HL-60 (cell line): ENCODE measurements around the gene ACSL6.

Experiments
- DNase-seq, 2 experiments: peaks; one replicate each; pipeline ENCODE4 v3.0.0-alpha.2; 2010 to 2020; ENCODE audit warnings: low read depth in 1 of 2, low spot score in 1 of 2
- H3K27ac ChIP-seq: fragments of 250-450 bp; sonication (Bioruptor Pico); replicated peaks from 2 replicates; pipeline ENCODE4 v1.5.1; 2020; ENCODE audit warnings: mild to moderate bottlenecking, moderate library complexity
- H3K27me3 ChIP-seq: fragments of 250-450 bp; sonication (Bioruptor Pico); 2 replicates; pipeline ENCODE4 v1.5.1; 2021; ENCODE audit warnings: mild to moderate bottlenecking, moderate library complexity; ENCODE audit not compliant: insufficient read depth, poor library complexity, severe bottlenecking
- H3K4me3 ChIP-seq: replicated peaks from 2 replicates; pipeline ENCODE4 v1.5.1; 2011; ENCODE audit warnings: mild to moderate bottlenecking, control low read depth, low read length; ENCODE audit not compliant: insufficient read depth
- GABPA ChIP-seq: IDR thresholded peaks from 2 replicates; pipeline ENCODE4 v1.6.1; 2012; ENCODE audit warnings: low read depth
- POLR2AphosphoS5 ChIP-seq: IDR thresholded peaks from 2 replicates; pipeline ENCODE4 v1.6.1; 2012; ENCODE audit warnings: low read depth
- REST ChIP-seq: IDR thresholded peaks from 2 replicates; pipeline ENCODE4 v1.6.1; 2012; ENCODE audit warnings: low read depth; ENCODE audit not compliant: insufficient replicate concordance
- SPI1 ChIP-seq: IDR thresholded peaks from 2 replicates; pipeline ENCODE4 v1.6.1; 2012; ENCODE audit warnings: low read depth, mild to moderate bottlenecking, borderline replicate concordance
- TF ChIP-seq, protein P1 (sequence below): IDR thresholded peaks from one replicate; pipeline ENCODE4 v1.5.1; 2011; ENCODE audit warnings: low read length, control low read depth, inconsistent platforms; ENCODE audit not compliant: insufficient read depth

The ACSL6 gene

DNA sequence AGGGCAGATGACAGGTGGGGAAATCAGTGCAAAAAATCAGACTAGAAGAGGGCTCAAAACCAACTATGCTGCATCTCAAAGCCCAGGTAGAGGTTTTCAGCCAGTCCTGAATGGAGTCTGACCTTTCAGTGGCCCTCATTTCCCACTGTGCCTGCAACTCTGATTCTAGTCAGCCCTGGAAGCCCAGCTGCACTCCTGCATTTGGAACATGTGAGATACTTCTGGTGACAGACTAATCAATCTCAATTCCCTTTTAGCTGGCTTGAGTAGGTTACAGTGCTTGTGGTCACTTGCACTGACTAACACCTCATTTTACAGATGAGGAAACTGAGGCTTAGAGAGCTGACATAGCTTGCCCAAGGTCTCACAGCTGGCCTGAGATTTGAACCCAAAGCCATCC lies 7.9 kb upstream of the ACSL6 start:
- no peaks in the 10 kb centered on the region for H3K27me3 ChIP-seq
- H3K4me3 ChIP-seq: no peak overlapping the region
- DNase-seq: no peak
- TF ChIP-seq POLR2AphosphoS5 (no peak), REST (no peak), SPI1 (no peak), GABPA (no peak)
- TF ChIP-seq, protein P1, sequence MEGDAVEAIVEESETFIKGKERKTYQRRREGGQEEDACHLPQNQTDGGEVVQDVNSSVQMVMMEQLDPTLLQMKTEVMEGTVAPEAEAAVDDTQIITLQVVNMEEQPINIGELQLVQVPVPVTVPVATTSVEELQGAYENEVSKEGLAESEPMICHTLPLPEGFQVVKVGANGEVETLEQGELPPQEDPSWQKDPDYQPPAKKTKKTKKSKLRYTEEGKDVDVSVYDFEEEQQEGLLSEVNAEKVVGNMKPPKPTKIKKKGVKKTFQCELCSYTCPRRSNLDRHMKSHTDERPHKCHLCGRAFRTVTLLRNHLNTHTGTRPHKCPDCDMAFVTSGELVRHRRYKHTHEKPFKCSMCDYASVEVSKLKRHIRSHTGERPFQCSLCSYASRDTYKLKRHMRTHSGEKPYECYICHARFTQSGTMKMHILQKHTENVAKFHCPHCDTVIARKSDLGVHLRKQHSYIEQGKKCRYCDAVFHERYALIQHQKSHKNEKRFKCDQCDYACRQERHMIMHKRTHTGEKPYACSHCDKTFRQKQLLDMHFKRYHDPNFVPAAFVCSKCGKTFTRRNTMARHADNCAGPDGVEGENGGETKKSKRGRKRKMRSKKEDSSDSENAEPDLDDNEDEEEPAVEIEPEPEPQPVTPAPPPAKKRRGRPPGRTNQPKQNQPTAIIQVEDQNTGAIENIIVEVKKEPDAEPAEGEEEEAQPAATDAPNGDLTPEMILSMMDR: no peak
- H3K27ac ChIP-seq: no peak overlapping the region

- DNase-seq: no peak
- TF ChIP-seq GABPA: no peak
- no peak for TF ChIP-seq POLR2AphosphoS5
- no peak for TF ChIP-seq REST
- TF ChIP-seq, protein P1: no peak
- no peak for TF ChIP-seq SPI1
- no peaks in the 10 kb centered on the region for H3K27me3 ChIP-seq
- no peak overlapping the region for H3K4me3 ChIP-seq
- no peak overlapping the region for H3K27ac ChIP-seq
Observed at GRCh38 chr5:132017738-132018625, 6.5 kb upstream of the ACSL6 start.

GRCh38 chr5:132017316-132017715 lies 5.9 kb upstream of the ACSL6 start:
- no peak for DNase-seq
- TF ChIP-seq POLR2AphosphoS5 (no peak), SPI1 (no peak), REST (no peak), GABPA (no peak)
- TF ChIP-seq, protein P1: no peak
- Histone ChIP-seq H3K4me3 (no peak overlapping the region), H3K27ac (no peak overlapping the region), H3K27me3 (no peaks in the 10 kb centered on the region)
